Activated CD4-positive, alpha-beta memory T cell treated with anti-CD3 and anti-CD28 coated beads for 36 hours (primary cell): ENCODE results near the gene HCFC2. TPM values are rescaled to one million over a fixed set of nuclear protein-coding genes. Genes with fewer than 3 reads are reported as not detected.
"Not testable (repeated sequence)": the region's sequence is repeated elsewhere in the genome, so short reads cannot be mapped to it uniquely, and the experiment has no call there.

Experiments
- CTCF ChIA-PET: fragments of 350-600 bp; sonication (Branson Sonifier 250); formaldehyde crosslinking; loops from one replicate; lab custom pipeline; 2021; ENCODE audit warnings: antibody characterized with exemption, inconsistent platforms; lab: Charles Lee
- POLR2A ChIA-PET: fragments of 350-600 bp; sonication (Branson Sonifier 250); formaldehyde crosslinking; loops from one replicate; lab custom pipeline; 2021; ENCODE audit warnings: antibody characterized with exemption; lab: Charles Lee
- DNase-seq: peaks from one replicate; pipeline ENCODE4 v3.0.0-alpha.2; 2020
- H3K27ac Mint-ChIP-seq: one replicate; pipeline ENCODE4 v1.8.0; 2021; ENCODE audit warnings: mixed read lengths
- H3K27me3 Mint-ChIP-seq: one replicate; pipeline ENCODE4 v1.8.0; 2021; ENCODE audit warnings: mixed read lengths
- H3K36me3 Mint-ChIP-seq: one replicate; pipeline ENCODE4 v1.8.0; 2021; ENCODE audit warnings: mixed read lengths
- H3K4me1 Mint-ChIP-seq: one replicate; pipeline ENCODE4 v1.8.0; 2021; ENCODE audit warnings: low read depth, mixed read lengths
- H3K4me3 Mint-ChIP-seq: one replicate; pipeline ENCODE4 v1.8.0; 2021; ENCODE audit warnings: mild to moderate bottlenecking, mixed read lengths
- H3K9me3 Mint-ChIP-seq: one replicate; pipeline ENCODE4 v1.8.0; 2021; ENCODE audit warnings: mixed read lengths
- intact Hi-C: fragments of 100-400 bp; cut with micrococcal nuclease; formaldehyde crosslinking; loops from one replicate; pipeline ENCODE4 v1.15.1; 2023
- total RNA-seq, 2 experiments: library from RNA; stranded (reverse); gene quantifications; one replicate each; pipeline ENCODE4 v1.2.3, GENCODE V29; 2021

Gene HCFC2
- 10 to 100 TPM in 1 of 2 experiments, 1 to 10 TPM in 1; 8.9 to 10.8 TPM for total RNA-seq

GRCh38 chr12:104064031-104064841 is at the start of gene HCFC2:
Gene HCFC2 (plus strand): TSS chr12:104064531. CDS start chr12:104064561, 30 bp downstream.
- H3K4me1 Mint-ChIP-seq = peaks cover 21% of the 10 kb centered on the region
- H3K9me3 Mint-ChIP-seq = no peaks in the 10 kb centered on the region
- peak within 1 kb of the TSS; percentile 81 for H3K27ac Mint-ChIP-seq
- H3K36me3 Mint-ChIP-seq = peaks cover 4% of the 10 kb centered on the region
- CTCF ChIA-PET = interaction anchor here (0.8 to 5.1 kb wide), 3 partner anchors 10 to 45 kb away, joined by 3 to 60 read pairs (median 3); no protein-coding TSS in a partner anchor
- DNase-seq = peak; percentile 93
- H3K27me3 Mint-ChIP-seq = peaks cover 12% of the 10 kb centered on the region
- intact Hi-C loops = loop anchor here (1.0 to 2.0 kb wide), 8 partner anchors 20 to 223 kb away; partner anchors contain the start of genes HSP90B1, NFYB and TDG
- POLR2A ChIA-PET = interaction anchor here (0.7 to 2.8 kb wide), 8 partner anchors 19 to 136 kb away, joined by 3 to 21 read pairs (median 4); partner anchors contain the start of genes HSP90B1, NFYB and TDG
- H3K4me3 Mint-ChIP-seq = peak within 1 kb of the TSS; percentile 97

- H3K9me3 Mint-ChIP-seq, intact Hi-C loops, H3K4me3 Mint-ChIP-seq, H3K27ac Mint-ChIP-seq, DNase-seq, H3K36me3 Mint-ChIP-seq, CTCF ChIA-PET, H3K4me1 Mint-ChIP-seq, POLR2A ChIA-PET: not testable (repeated sequence)
- peaks cover 20% of the 10 kb centered on the region for H3K27me3 Mint-ChIP-seq
Observed at GRCh38 chr12:104021862-104022261, 42.5 kb upstream of the HCFC2 start.

GRCh38 chr12:104022786-104023185 is 41.5 kb upstream of the HCFC2 start:
- DNase-seq = no peak
- Mint-ChIP-seq H3K27me3 (peaks cover 20% of the 10 kb centered on the region), H3K36me3 (no peaks in the 10 kb centered on the region), H3K4me3 (no peak overlapping the region), H3K9me3 (no peaks in the 10 kb centered on the region), H3K4me1 (no peaks in the 10 kb centered on the region), H3K27ac (no peak overlapping the region)
- intact Hi-C loops = no loop called here
- ChIA-PET POLR2A (no interaction called here), CTCF (interaction anchor here (1.2 kb wide), 1 partner anchor 12 kb away, joined by 4 read pairs; no protein-coding TSS in a partner anchor)

- CTCF ChIA-PET = no interaction called here
- no peak for DNase-seq
- Mint-ChIP-seq H3K4me1 (no peaks in the 10 kb centered on the region), H3K27ac (no peak overlapping the region), H3K9me3 (no peaks in the 10 kb centered on the region), H3K36me3 (no peaks in the 10 kb centered on the region), H3K4me3 (no peak overlapping the region), H3K27me3 (peaks cover 18% of the 10 kb centered on the region)
- POLR2A ChIA-PET = no interaction called here
- intact Hi-C loops = no loop called here
Observed at GRCh38 chr12:104023710-104024109, 40.6 kb upstream of the HCFC2 start.

- Mint-ChIP-seq H3K4me3 (no peak overlapping the region), H3K4me1 (no peaks in the 10 kb centered on the region), H3K27me3 (peaks cover 16% of the 10 kb centered on the region), H3K36me3 (no peaks in the 10 kb centered on the region), H3K27ac (no peak overlapping the region), H3K9me3 (no peaks in the 10 kb centered on the region)
- ChIA-PET POLR2A (no interaction called here), CTCF (no interaction called here)
- DNase-seq = no peak
- intact Hi-C loops = no loop called here
Observed at GRCh38 chr12:104024348-104024747, 40.0 kb upstream of the HCFC2 start.

GRCh38 chr12:104025771-104026170 is 38.6 kb upstream of the HCFC2 start:
- H3K4me3 Mint-ChIP-seq = no peak overlapping the region
- POLR2A ChIA-PET = no interaction called here
- no peaks in the 10 kb centered on the region for H3K36me3 Mint-ChIP-seq
- no peak for DNase-seq
- CTCF ChIA-PET = no interaction called here
- H3K4me1 Mint-ChIP-seq = no peaks in the 10 kb centered on the region
- H3K27me3 Mint-ChIP-seq = peaks cover 8% of the 10 kb centered on the region
- H3K27ac Mint-ChIP-seq = no peak overlapping the region
- H3K9me3 Mint-ChIP-seq = no peaks in the 10 kb centered on the region
- intact Hi-C loops = no loop called here

- Mint-ChIP-seq H3K36me3 (no peaks in the 10 kb centered on the region), H3K27me3 (peaks cover 5% of the 10 kb centered on the region), H3K4me1 (no peaks in the 10 kb centered on the region), H3K4me3 (no peak overlapping the region), H3K9me3 (no peaks in the 10 kb centered on the region), H3K27ac (no peak overlapping the region)
- no peak for DNase-seq
- intact Hi-C loops = no loop called here
- POLR2A ChIA-PET = no interaction called here
- CTCF ChIA-PET = no interaction called here
Observed at GRCh38 chr12:104026841-104027599, 37.3 kb upstream of the HCFC2 start.

- H3K4me1 Mint-ChIP-seq, POLR2A ChIA-PET, CTCF ChIA-PET, H3K27ac Mint-ChIP-seq, intact Hi-C loops, H3K36me3 Mint-ChIP-seq, H3K4me3 Mint-ChIP-seq, H3K27me3 Mint-ChIP-seq, DNase-seq, H3K9me3 Mint-ChIP-seq: not testable (repeated sequence)
Observed at GRCh38 chr12:104030596-104030995, 33.7 kb upstream of the HCFC2 start.

- DNase-seq, H3K4me1 Mint-ChIP-seq, H3K4me3 Mint-ChIP-seq, POLR2A ChIA-PET, H3K27me3 Mint-ChIP-seq, CTCF ChIA-PET, H3K27ac Mint-ChIP-seq, H3K9me3 Mint-ChIP-seq, H3K36me3 Mint-ChIP-seq, intact Hi-C loops: not testable (repeated sequence)
Observed at GRCh38 chr12:104036143-104036542, 28.2 kb upstream of the HCFC2 start.

- H3K4me3 Mint-ChIP-seq, DNase-seq, H3K4me1 Mint-ChIP-seq, H3K27ac Mint-ChIP-seq, POLR2A ChIA-PET, intact Hi-C loops, H3K27me3 Mint-ChIP-seq, H3K36me3 Mint-ChIP-seq, H3K9me3 Mint-ChIP-seq: not testable (repeated sequence)
- CTCF ChIA-PET = interaction anchor here (0.9 kb wide), 1 partner anchor 69 kb away, joined by 3 read pairs; no protein-coding TSS in a partner anchor
Observed at GRCh38 chr12:104039769-104040168, 24.6 kb upstream of the HCFC2 start.

GRCh38 chr12:104042580-104042979 is 21.8 kb upstream of the HCFC2 start:
- H3K27ac Mint-ChIP-seq = no peak overlapping the region
- no peaks in the 10 kb centered on the region for H3K36me3 Mint-ChIP-seq
- ChIA-PET CTCF (interaction anchor here (0.7 to 1.8 kb wide), 3 partner anchors 15 to 159 kb away, joined by 4 to 5 read pairs (median 5); no protein-coding TSS in a partner anchor), POLR2A (interaction anchor here (0.8 kb wide), 1 partner anchor 76 kb away, joined by 4 read pairs; no protein-coding TSS in a partner anchor)
- no peak overlapping the region for H3K4me3 Mint-ChIP-seq
- no peaks in the 10 kb centered on the region for H3K27me3 Mint-ChIP-seq
- intact Hi-C loops = no loop called here
- no peaks in the 10 kb centered on the region for H3K4me1 Mint-ChIP-seq
- H3K9me3 Mint-ChIP-seq = no peaks in the 10 kb centered on the region
- DNase-seq = no peak

GRCh38 chr12:104044158-104044557 is 20.2 kb upstream of the HCFC2 start:
- POLR2A ChIA-PET = no interaction called here
- no peak for DNase-seq
- Mint-ChIP-seq H3K27ac (no peak overlapping the region), H3K4me1 (no peaks in the 10 kb centered on the region), H3K9me3 (no peaks in the 10 kb centered on the region), H3K4me3 (no peak overlapping the region), H3K36me3 (no peaks in the 10 kb centered on the region), H3K27me3 (peaks cover 2% of the 10 kb centered on the region)
- CTCF ChIA-PET = no interaction called here
- intact Hi-C loops = no loop called here
